Upper lobe of left lung (tissue), 4 donors: Measurements from ENCODE around the gene POTEF.
"Not testable (repeated sequence)": the region's sequence is repeated elsewhere in the genome, so short reads cannot be mapped to it uniquely, and the experiment has no call there.

Experiments used
- CTCF ChIP-seq, 6 experiments: fragments of 450-650 bp in 4 of 6; fragments of 200-600 bp in 2 of 6; sonication (generic) in 2 of 6; IDR thresholded peaks; one replicate each; pipeline ENCODE4 v1.5.1; 2016 to 2019; ENCODE audit warnings: antibody characterized with exemption in 6 of 6
- POLR2A ChIP-seq, 4 donors: fragments of 450-650 bp; IDR thresholded peaks; one replicate each; pipeline ENCODE4 v1.5.1; 2016 to 2017; ENCODE audit warnings: antibody characterized with exemption in 4 of 4, mild to moderate bottlenecking in 2 of 4

- TF ChIP-seq POLR2A, CTCF (IDR thresholded peaks at IDR 0.05): not testable (repeated sequence)
These were observed 12.0 kb upstream of the POTEF start for GRCh38 chr2:130141002-130141401.
